ENCODE results near the gene STK32B.

- TF ChIP-seq CTCF (IDR thresholded peaks at IDR 0.05) = no peak
- no peak for TF ChIP-seq POLR2A (IDR thresholded peaks at IDR 0.05)
Observed at GRCh38 chr4:5018096-5018495, 33.2 kb upstream of the STK32B start.
